Islet of Langerhans (tissue), 1 donor: ENCODE measurements around the gene KCNJ9.

Experiments used
- FAIRE-seq: peaks from one replicate; lab custom pipeline; 2011; peaks lifted over from hg19 to GRCh38; lab: Jason Lieb, UNC

Gene KCNJ9

DNA sequence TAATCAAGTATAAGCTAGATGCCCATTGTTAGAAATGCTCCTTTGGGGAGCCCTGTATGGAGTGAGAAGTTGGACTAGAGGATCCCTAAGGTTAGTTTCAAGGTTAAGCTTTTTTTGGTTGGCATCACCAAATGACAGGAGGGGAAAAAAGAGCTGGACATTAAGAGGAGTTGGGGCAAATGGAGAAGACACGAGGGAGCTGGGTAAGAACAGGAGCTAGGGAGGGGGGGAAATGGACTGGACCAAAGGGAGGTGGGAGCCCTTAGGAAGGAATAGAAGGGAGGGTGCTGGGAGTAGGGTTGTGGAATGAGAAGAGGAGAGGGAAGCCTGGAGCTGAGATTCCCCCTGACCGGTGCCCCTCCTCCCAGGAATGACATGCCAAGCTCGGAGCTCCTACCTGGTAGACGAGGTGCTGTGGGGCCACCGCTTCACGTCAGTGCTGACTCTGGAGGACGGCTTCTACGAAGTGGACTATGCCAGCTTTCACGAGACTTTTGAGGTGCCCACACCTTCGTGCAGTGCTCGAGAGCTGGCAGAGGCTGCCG lies 5.9 kb downstream of the KCNJ9 start:
- no peak for FAIRE-seq

- no peak for FAIRE-seq
These were observed 8.5 kb downstream of the KCNJ9 start for GRCh38 chr1:160089883-160090282.

DNA sequence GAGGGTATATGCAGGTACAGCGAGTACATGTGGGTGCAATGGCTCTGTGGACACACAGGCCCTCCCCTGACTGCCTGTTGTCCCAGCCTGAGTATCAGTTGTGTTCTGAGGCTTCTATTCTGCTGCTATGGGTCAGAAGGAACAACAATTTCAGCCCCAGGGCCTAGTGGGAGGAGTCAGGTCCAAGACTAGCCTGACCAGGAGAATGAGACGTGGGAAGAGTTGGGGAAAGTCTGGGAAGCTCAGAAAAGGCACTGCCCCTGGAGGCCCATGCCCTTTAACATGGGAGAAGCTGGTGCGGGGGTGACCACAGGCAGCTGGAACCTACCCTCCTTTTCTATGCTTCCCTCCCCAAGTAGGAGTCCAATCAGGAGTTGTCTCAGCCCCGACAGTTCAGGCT lies 9.4 kb downstream of the KCNJ9 start:
- no peak for FAIRE-seq

GRCh38 chr1:160091666-160092223 lies 10.4 kb downstream of the KCNJ9 start:
- FAIRE-seq, result no peak

GRCh38 chr1:160092366-160093068 lies 11.2 kb downstream of the KCNJ9 start:
- FAIRE-seq, result no peak

GRCh38 chr1:160093069-160093395 lies 11.7 kb downstream of the KCNJ9 start:
- FAIRE-seq, result no peak

GRCh38 chr1:160093624-160094290 lies 12.4 kb downstream of the KCNJ9 start:
- no peak for FAIRE-seq

GRCh38 chr1:160094291-160094625 lies 12.9 kb downstream of the KCNJ9 start:
- FAIRE-seq, result no peak

DNA sequence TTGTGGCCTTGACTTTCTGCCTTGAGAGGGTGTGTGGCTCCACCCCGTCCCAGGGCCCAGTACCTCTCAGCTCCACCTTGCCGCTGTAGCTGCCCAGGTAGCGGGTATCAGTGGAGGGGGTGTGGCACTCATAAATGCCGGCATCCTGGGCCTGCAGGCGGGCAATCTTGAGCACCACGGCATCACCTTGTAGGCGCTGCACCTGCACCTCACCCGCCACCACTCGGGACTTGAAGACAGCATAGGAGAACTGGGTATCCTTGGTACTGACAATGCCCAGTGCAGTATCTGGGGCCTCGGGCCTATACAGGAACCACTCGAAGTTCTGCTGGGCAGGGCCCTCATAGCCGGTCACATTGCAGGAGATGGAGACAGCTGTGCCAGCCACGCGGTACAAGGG lies 13.5 kb downstream of the KCNJ9 start:
- FAIRE-seq, result no peak

GRCh38 chr1:160095382-160096105 lies 14.2 kb downstream of the KCNJ9 start:
- no peak for FAIRE-seq

DNA sequence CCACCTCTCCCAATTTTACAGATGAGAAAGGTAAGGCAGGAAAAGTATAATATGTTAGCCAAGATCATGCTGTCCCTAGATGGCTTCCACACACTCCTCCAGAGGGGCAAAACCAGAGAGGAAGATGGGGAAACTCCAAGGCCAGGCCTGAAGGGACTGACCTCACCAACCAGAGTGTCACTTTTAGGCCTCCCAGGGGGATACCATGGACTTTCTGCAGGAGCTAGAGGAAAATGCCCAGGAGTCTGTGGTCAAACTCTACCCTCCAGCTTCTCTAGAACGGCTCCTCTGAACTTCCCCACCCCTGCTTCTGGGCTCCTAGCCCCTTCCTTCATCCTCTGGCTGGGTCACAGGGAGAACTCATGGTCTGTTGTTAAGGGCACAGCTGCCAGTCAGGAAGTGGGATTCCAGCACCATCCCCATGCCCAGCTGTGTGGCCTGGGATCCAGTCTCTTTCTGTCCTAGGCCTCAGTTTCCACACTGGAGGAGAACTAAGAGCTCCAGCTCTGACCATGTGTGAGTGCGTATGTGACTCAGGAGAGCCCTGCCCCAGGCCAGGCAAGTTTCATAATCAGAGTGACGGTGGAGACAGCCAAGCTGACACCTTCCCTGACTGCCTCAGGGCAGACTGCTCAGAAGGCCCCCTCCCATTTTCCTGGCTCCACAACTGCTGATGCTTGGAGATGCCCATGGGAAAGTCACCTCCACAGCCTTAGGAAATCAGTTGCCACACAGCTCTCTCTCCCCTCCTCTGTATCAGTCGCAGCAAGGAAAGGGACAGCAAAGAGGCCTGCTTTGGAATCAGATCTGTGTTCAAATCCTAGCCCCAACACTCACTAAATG lies 15.2 kb downstream of the KCNJ9 start:
- no peak for FAIRE-seq

- no peak for FAIRE-seq
These were observed 16.0 kb downstream of the KCNJ9 start for GRCh38 chr1:160097151-160097910.

DNA sequence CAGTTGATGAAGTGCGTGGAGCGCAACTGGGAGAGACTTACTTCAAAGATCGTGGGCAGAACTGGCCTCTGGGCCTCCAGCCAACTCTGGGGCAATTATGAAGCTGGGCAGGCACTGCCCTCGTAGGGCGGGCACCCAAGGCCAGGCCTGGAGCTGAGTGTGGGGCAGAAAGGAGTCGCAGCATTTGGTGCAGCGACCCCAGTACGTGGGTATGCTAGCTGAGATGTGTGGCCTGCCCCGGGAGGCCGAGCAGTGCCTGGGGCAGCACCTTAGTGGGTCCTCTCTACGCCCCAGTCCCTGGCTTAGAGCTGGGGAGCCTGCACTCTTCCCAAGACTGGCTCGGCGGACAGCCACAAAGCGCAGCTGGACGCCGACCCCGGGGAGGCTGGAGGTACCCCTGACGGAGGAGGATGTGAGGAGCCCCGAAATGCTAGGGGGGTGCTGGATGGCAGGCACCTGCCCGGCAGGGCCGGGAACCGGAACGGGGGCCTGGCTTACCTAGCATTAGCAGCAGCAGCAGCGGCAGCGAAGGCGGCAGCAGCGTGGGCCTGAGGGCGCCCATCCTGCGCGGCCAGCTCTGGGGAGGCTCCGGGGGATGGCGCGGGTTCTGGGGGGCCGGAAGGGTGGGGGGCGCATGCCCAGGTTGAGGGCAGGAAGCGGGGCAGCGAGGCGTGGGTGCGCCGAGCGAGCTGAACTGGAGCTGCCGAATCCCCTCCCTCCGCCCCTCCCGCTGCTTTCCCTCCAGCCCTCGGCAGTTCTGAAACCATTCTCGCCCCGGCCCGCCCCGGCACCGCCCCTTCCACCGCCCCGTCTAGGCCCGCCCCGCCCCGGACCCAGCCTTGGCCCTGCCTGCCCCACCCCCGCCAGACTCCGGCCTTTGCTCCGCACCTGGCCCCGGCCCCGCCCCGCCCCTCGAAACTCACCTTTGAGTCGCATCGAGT lies 16.8 kb downstream of the KCNJ9 start, which contains the start of gene IGSF8:
IGSF8 (minus strand) TSS at position 709 of the 941 bp plus-strand sequence; CDS start at position 562, 147 bp downstream.
- no peak for FAIRE-seq

- no peak for FAIRE-seq
These were observed 17.7 kb downstream of the KCNJ9 start for GRCh38 chr1:160098852-160099561.

DNA sequence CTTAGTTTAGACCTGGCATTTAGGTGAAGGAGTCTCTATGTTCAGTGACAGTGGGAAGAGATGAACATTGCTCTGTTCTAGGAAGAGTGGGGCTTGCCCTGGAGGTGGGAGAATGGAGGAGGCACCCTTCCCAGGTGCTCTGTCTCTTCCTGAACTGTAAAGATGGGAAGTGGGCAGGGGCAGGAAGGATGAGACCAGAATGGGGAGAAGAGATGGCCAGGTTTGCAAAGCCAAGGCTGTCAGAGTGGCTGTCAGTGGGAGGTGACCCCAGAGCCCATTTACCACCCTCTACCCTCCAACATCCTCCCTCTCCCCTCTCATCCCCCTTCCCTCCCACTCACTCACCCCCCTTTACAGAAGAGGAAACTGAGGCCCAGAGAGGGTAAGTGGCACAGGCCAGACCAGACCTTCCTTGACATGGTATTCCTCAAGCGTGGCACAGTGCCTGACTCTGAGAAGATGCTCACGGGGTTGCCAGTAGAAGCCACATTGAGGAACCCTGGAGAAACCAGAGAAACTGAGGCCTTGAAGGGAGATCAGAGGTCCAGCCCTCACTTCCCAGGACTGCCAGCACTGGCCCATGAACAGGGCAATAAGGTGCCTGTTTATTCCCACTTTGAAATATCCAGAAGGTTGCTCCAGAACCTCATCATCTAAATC lies 18.5 kb downstream of the KCNJ9 start:
- FAIRE-seq, result no peak

- FAIRE-seq, result no peak
These were observed 19.8 kb downstream of the KCNJ9 start for GRCh38 chr1:160101037-160101716.

DNA sequence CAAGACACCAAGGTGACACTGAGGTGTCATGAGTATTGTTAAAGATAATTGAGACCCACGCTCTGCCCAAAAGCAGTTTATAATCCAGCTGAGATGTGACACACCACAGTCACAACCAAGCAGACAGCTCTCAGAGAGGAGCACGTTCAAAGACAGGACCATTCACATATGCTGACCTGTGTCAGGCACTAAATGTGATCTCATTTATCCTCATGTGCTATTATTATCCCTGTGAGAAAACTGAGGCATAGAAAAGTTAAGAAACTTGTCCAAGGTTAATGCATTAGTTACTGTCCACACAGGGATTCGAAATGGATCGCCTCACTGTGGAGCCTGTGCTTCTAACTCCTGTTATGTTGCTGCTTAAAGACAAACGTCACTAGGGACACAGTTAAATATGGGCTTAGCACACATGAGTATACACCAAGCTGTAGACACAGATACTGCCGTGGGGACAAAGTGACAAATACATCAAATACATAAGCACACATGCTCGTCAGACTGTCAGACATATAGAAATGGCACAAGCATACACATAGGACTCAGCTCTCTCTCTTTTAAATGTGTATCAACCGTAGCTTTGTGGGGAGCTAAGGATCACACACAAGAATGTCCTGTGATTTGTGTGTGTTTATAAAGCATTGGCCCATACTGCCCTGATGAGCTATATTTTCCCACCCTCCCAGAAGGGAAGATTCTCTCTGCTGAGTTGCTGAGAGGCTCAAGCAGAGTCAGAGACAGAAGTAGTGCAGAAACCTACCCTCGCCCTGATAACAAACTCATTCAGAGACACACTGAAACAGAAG lies 20.6 kb downstream of the KCNJ9 start:
- no peak for FAIRE-seq
